ENCODE measurements around the gene HPSE2.

- TF ChIP-seq FOSB (CRISPR knock-in tag; IDR thresholded peaks at IDR 0.05) (no peak), CTCF (IDR thresholded peaks at IDR 0.05) (no peak), RFX5 (IDR thresholded peaks at IDR 0.05) (no peak), POLR2A (IDR thresholded peaks at IDR 0.05; ENCODE audit: low read length) (no peak), JUN (IDR thresholded peaks at IDR 0.05) (no peak), KDM1A (IDR thresholded peaks at IDR 0.05; ENCODE audit: low read depth) (no peak), PHF8 (IDR thresholded peaks at IDR 0.05; ENCODE audit: borderline replicate concordance, low read depth) (no peak), ZNF302 (CRISPR knock-in tag; IDR thresholded peaks at IDR 0.05) (no peak), HEYL (CRISPR knock-in tag; IDR thresholded peaks at IDR 0.05) (no peak), CHD4 (IDR thresholded peaks at IDR 0.05; ENCODE audit: borderline replicate concordance) (no peak), HOXA7 (CRISPR knock-in tag; IDR thresholded peaks at IDR 0.05) (no peak), REST (IDR thresholded peaks at IDR 0.05) (no peak), BHLHE40 (IDR thresholded peaks at IDR 0.05; ENCODE audit: low read depth, low read length) (no peak)
- TF ChIP-seq, protein P1, sequence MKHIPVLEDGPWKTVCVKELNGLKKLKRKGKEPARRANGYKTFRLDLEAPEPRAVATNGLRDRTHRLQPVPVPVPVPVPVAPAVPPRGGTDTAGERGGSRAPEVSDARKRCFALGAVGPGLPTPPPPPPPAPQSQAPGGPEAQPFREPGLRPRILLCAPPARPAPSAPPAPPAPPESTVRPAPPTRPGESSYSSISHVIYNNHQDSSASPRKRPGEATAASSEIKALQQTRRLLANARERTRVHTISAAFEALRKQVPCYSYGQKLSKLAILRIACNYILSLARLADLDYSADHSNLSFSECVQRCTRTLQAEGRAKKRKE (CRISPR knock-in tag; IDR thresholded peaks at IDR 0.05; ENCODE audit: low read depth), result no peak
Measured at GRCh38 chr10:98422182-98422581, 813.5 kb downstream of the HPSE2 start.

Data from A549 (cell line).